Left ventricle myocardium inferior (tissue), 1 donor: Measurements from ENCODE around the gene KCNMB4. TPM values are rescaled to one million over a fixed set of nuclear protein-coding genes. Genes with fewer than 3 reads are reported as not detected.

ENCODE experiments used
- DNase-seq: peaks from one replicate; pipeline ENCODE4 v3.0.0-alpha.2; 2020
- H3K27ac ChIP-seq: fragments of 200-600 bp; replicated peaks from 2 replicates; pipeline ENCODE4 v1.8.0; 2021
- H3K27me3 ChIP-seq: fragments of 200-600 bp; 2 replicates; pipeline ENCODE4 v1.8.0; 2021; ENCODE audit warnings: low read depth
- H3K36me3 ChIP-seq: fragments of 200-600 bp; 2 replicates; pipeline ENCODE4 v1.8.0; 2021
- H3K4me1 ChIP-seq: fragments of 200-600 bp; 2 replicates; pipeline ENCODE4 v1.8.0; 2021
- H3K4me3 ChIP-seq: fragments of 200-600 bp; 2 replicates; pipeline ENCODE4 v1.8.0; 2021; ENCODE audit warnings: mild to moderate bottlenecking, moderate library complexity
- H3K9me3 ChIP-seq: fragments of 200-600 bp; replicated peaks from 2 replicates; pipeline ENCODE4 v1.8.0; 2021
- intact Hi-C: fragments of 100-400 bp; cut with micrococcal nuclease; formaldehyde crosslinking; loops from one replicate; pipeline ENCODE4 v1.11.0; 2022
- total RNA-seq: library from RNA; stranded (reverse); fragmentation: NEBNext Ultra II Directional; extraction: Animal tissue kit (Norgen Biotek cat#: 25700); gene quantifications from one replicate; pipeline ENCODE4 v1.2.1, GENCODE V29; 2021
- TF ChIP-seq, protein P1 (sequence below): fragments of 200-600 bp; IDR thresholded peaks from 2 replicates; pipeline ENCODE4 v1.8.0; 2021; ENCODE audit warnings: antibody characterized with exemption, mild to moderate bottlenecking, borderline replicate concordance
- donor health status: DM: no; HTN: yes; CAD: no; lungs with severe emphysema.

KCNMB4 gene
- total RNA-seq, 1 donor from 2014 or later = 1.4 TPM

DNA sequence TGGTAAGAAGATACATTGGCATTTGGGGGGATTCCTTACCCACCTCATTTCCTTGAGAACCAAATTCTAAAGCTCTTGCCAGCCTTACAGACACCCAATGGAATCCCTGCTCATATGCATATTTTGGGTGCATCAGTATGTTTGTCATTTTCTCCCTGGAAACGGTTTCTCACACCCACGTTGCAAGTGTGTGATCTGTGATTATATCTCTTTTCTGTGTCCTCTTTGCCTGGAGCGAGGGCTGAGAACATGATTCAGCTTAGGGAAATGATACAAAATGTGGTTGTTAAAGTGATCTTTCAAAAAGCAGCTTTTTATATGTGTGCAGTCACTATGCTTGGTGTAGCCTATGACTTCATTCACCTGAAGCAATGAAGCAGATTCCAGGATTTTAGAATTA lies 52.0 kb downstream of the KCNMB4 start:
- no peak overlapping the region for H3K27ac ChIP-seq
- no peaks in the 10 kb centered on the region for H3K4me1 ChIP-seq
- TF ChIP-seq, protein P1, sequence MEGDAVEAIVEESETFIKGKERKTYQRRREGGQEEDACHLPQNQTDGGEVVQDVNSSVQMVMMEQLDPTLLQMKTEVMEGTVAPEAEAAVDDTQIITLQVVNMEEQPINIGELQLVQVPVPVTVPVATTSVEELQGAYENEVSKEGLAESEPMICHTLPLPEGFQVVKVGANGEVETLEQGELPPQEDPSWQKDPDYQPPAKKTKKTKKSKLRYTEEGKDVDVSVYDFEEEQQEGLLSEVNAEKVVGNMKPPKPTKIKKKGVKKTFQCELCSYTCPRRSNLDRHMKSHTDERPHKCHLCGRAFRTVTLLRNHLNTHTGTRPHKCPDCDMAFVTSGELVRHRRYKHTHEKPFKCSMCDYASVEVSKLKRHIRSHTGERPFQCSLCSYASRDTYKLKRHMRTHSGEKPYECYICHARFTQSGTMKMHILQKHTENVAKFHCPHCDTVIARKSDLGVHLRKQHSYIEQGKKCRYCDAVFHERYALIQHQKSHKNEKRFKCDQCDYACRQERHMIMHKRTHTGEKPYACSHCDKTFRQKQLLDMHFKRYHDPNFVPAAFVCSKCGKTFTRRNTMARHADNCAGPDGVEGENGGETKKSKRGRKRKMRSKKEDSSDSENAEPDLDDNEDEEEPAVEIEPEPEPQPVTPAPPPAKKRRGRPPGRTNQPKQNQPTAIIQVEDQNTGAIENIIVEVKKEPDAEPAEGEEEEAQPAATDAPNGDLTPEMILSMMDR = no peak
- no peaks in the 10 kb centered on the region for H3K36me3 ChIP-seq
- peaks cover 4% of the 10 kb centered on the region for H3K9me3 ChIP-seq
- H3K4me3 ChIP-seq = no peak overlapping the region
- DNase-seq = no peak
- no peaks in the 10 kb centered on the region for H3K27me3 ChIP-seq
- intact Hi-C loops = no loop called here

DNA sequence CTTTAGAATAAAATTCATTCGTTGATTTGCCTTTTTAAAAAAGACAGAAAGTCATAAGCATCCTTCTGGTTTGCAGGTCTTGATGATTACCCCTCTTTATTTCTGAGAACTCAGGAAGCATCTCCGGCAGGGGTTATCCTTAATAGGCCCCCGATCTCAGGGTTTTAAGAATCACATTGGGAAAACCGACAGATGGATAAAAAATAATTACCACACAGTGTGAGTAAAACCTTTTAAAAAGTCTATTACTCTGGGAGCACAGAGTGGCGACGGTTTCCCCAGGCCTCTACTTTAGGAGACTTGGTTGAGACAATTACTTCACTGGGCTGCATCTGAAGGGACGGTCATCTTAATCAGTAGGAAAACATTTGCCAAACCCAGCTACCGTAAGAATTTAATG lies 56.5 kb downstream of the KCNMB4 start:
- Histone ChIP-seq H3K27me3 (no peaks in the 10 kb centered on the region), H3K27ac (no peak overlapping the region), H3K4me1 (no peaks in the 10 kb centered on the region), H3K4me3 (no peak overlapping the region), H3K36me3 (no peaks in the 10 kb centered on the region), H3K9me3 (peaks cover 4% of the 10 kb centered on the region)
- DNase-seq = no peak
- TF ChIP-seq, protein P1 = no peak
- intact Hi-C loops = no loop called here

DNA sequence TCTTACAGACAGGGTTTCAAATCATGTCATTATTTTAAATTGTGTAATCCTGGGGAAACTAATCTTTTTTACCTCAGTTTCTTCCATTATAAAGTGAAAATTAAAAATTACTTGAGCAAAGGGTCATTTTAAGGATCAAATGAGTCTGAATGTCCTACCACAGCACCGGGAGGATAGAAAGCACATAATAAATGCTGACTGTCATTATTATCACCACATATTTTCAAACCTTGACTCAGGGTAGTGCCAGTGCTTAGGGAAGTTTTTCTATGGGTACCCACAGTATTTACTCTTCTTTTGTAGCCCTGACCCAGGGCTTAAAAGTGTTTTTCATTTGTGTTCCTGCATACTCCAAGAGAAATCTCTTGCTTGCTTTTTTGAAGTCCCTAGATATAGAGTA lies 60.5 kb downstream of the KCNMB4 start:
- H3K27me3 ChIP-seq = no peaks in the 10 kb centered on the region
- TF ChIP-seq, protein P1 = no peak
- no peaks in the 10 kb centered on the region for H3K9me3 ChIP-seq
- peaks cover 4% of the 10 kb centered on the region for H3K36me3 ChIP-seq
- no peak overlapping the region for H3K4me3 ChIP-seq
- intact Hi-C loops = no loop called here
- H3K4me1 ChIP-seq = no peaks in the 10 kb centered on the region
- H3K27ac ChIP-seq = no peak overlapping the region
- no peak for DNase-seq

DNA sequence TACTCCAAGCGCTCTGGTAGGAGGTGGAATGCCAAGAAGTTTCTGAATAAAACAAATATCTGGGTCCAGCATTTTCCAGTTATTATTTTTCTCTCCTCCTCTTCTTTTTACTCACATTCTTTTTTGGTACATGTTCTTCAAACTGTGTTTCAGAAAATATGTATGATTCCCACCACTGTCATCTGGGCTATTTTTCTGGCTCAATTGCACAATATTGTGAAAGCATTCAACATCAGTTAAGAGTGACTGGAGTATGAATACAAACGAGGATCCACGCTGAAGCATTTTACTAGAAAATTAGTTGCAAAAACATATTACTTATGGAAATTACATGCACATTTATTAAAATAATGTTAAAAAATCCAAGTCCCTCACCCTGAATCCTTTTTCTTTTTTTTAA lies 61.5 kb downstream of the KCNMB4 start:
- TF ChIP-seq, protein P1 = no peak
- peaks cover 4% of the 10 kb centered on the region for H3K36me3 ChIP-seq
- intact Hi-C loops = no loop called here
- H3K4me3 ChIP-seq = no peak overlapping the region
- H3K9me3 ChIP-seq = no peaks in the 10 kb centered on the region
- no peak overlapping the region for H3K27ac ChIP-seq
- H3K4me1 ChIP-seq = no peaks in the 10 kb centered on the region
- DNase-seq = no peak
- no peaks in the 10 kb centered on the region for H3K27me3 ChIP-seq

DNA sequence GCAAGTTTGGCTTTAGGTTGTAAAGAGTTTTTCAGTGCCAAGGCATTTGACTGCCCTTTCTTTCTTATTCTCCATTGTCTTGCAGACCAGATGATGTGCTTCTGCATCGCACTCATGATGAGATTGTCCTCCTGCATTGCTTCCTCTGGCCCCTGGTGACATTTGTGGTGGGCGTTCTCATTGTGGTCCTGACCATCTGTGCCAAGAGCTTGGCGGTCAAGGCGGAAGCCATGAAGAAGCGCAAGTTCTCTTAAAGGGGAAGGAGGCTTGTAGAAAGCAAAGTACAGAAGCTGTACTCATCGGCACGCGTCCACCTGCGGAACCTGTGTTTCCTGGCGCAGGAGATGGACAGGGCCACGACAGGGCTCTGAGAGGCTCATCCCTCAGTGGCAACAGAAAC lies 64.3 kb downstream of the KCNMB4 start:
- Histone ChIP-seq H3K36me3 (peaks cover 6% of the 10 kb centered on the region), H3K4me1 (no peaks in the 10 kb centered on the region), H3K27me3 (no peaks in the 10 kb centered on the region), H3K4me3 (no peak overlapping the region), H3K9me3 (peaks cover 7% of the 10 kb centered on the region), H3K27ac (no peak overlapping the region)
- TF ChIP-seq, protein P1 = no peak
- DNase-seq = no peak
- intact Hi-C loops = no loop called here

DNA sequence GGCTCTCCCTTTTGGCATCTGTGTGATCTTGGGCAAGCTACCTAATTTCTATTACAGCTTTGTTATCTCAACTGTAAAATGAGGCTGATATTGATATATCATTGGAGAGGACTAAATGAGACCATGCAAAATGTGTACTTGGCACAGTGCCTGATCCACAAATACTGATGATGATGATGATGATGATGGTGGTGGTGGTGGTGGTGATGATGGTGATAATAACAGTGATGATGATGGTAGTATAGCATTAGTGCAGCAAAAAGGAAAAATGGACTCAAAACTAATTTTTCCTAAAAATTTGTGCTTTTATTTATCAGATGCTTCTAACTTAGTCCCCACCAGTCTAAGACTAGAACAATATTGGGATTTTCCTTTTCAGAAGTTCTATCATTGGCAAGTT lies 70.7 kb downstream of the KCNMB4 start:
- TF ChIP-seq, protein P1 = no peak
- H3K27ac ChIP-seq = no peak overlapping the region
- no peak overlapping the region for H3K4me3 ChIP-seq
- no peaks in the 10 kb centered on the region for H3K27me3 ChIP-seq
- peaks cover 3% of the 10 kb centered on the region for H3K36me3 ChIP-seq
- H3K9me3 ChIP-seq = peaks cover 9% of the 10 kb centered on the region
- H3K4me1 ChIP-seq = no peaks in the 10 kb centered on the region
- no peak for DNase-seq
- intact Hi-C loops = no loop called here
